H1 (cell line): ENCODE results near the gene ADGRF5. TPM values are rescaled to one million over a fixed set of nuclear protein-coding genes. Genes with fewer than 3 reads are reported as not detected.

Experiments
- CTCF ChIA-PET: fragments of 300-600 bp; sonication (Branson Sonifier 250); formaldehyde crosslinking; loops from one replicate; lab custom pipeline; 2021; ENCODE audit not compliant: partially characterized antibody; lab: Charles Lee
- POLR2A ChIA-PET: fragments of 300-600 bp; sonication (Branson Sonifier 250); formaldehyde crosslinking; loops from one replicate; lab custom pipeline; 2021; ENCODE audit warnings: inconsistent platforms; ENCODE audit not compliant: partially characterized antibody; lab: Charles Lee
- DNase-seq, 2 experiments: peaks; one replicate each; pipeline versions ENCODE4 v3.0.0 to v3.0.0-alpha.2; 2010 to 2022; ENCODE audit warnings: low spot score in 2 of 2, low read depth in 1 of 2, mixed read lengths in 1 of 2
- FAIRE-seq: peaks from 2 replicates; lab custom pipeline; 2011; peaks lifted over from hg19 to GRCh38; lab: Jason Lieb, UNC
- H2AFZ ChIP-seq: 2 replicates; pipeline ENCODE4 v1.8.1; 2012; ENCODE audit warnings: low read length, inconsistent platforms
- H2AK5ac ChIP-seq: 2 replicates; pipeline ENCODE4 v1.6.1; 2013; ENCODE audit warnings: low read depth, low read length
- H2BK120ac ChIP-seq: replicated peaks from 2 replicates; pipeline ENCODE3; 2013; ENCODE audit warnings: low read depth, low read length, inconsistent platforms
- H2BK12ac ChIP-seq: 2 replicates; pipeline ENCODE4 v1.6.1; 2013; ENCODE audit warnings: low read depth, low read length
- H2BK15ac ChIP-seq: 2 replicates; pipeline ENCODE4 v1.6.1; 2013; ENCODE audit warnings: low read length
- H2BK20ac ChIP-seq: 2 replicates; pipeline ENCODE4 v1.6.1; 2013; ENCODE audit warnings: low read length
- H2BK5ac ChIP-seq: 2 replicates; pipeline ENCODE4 v1.6.1; 2013; ENCODE audit warnings: low read depth, low read length
- H3K14ac ChIP-seq: 2 replicates; pipeline ENCODE4 v1.6.1; 2013; ENCODE audit warnings: inconsistent platforms; ENCODE audit not compliant: insufficient read length
- H3K18ac ChIP-seq: 2 replicates; pipeline ENCODE4 v1.6.1; 2013; ENCODE audit warnings: low read length; ENCODE audit errors: extremely low read depth
- H3K23ac ChIP-seq: 2 replicates; pipeline ENCODE4 v1.6.1; 2013; ENCODE audit warnings: inconsistent platforms; ENCODE audit not compliant: insufficient read length
- H3K23me2 ChIP-seq: 2 replicates; pipeline ENCODE4 v1.6.1; 2013; ENCODE audit warnings: low read depth, low read length
- H3K27ac ChIP-seq: 2 replicates; pipeline ENCODE4 v1.6.1; 2011; ENCODE audit warnings: low read depth, low read length, inconsistent platforms
- H3K27me3 ChIP-seq, 4 experiments: replicated peaks in 1 of 4; 1 replicate in 1 of 4; 2 replicates in 3 of 4; pipeline versions ENCODE4 v1.6.1 to v1.8.1; 2011 to 2013; ENCODE audit warnings: low read length in 3 of 4, mild to moderate bottlenecking in 3 of 4, inconsistent platforms in 2 of 4, mixed read lengths in 2 of 4, moderate library complexity in 1 of 4; ENCODE audit not compliant: control insufficient read depth in 3 of 4, insufficient read depth in 3 of 4; ENCODE audit errors: extremely low read depth in 1 of 4
- H3K36me3 ChIP-seq, 4 experiments: 2 replicates each; pipeline versions ENCODE4 v1.6.1 to v1.8.1; 2011 to 2013; ENCODE audit warnings: mild to moderate bottlenecking in 4 of 4, low read length in 3 of 4, moderate library complexity in 2 of 4, control low read depth in 1 of 4, inconsistent platforms in 1 of 4; ENCODE audit not compliant: insufficient read depth in 4 of 4, control insufficient read depth in 2 of 4
- H3K4ac ChIP-seq: replicated peaks from 2 replicates; pipeline ENCODE3; 2013; ENCODE audit warnings: low read length, low read depth, mixed read lengths, inconsistent platforms; ENCODE audit not compliant: insufficient read length
- H3K4me1 ChIP-seq, 4 experiments: replicated peaks in 1 of 4; 1 replicate in 1 of 4; 2 replicates in 3 of 4; pipeline versions ENCODE4 v1.6.1 to v1.8.1; 2011 to 2013; ENCODE audit warnings: low read length in 3 of 4, inconsistent platforms in 2 of 4, mixed read lengths in 1 of 4; ENCODE audit not compliant: insufficient read depth in 4 of 4, control insufficient read depth in 3 of 4
- H3K4me2 ChIP-seq, 2 experiments: 2 replicates each; pipeline versions ENCODE4 v1.6.1 to v1.8.1; 2011 to 2013; ENCODE audit warnings: low read depth in 2 of 2, low read length in 2 of 2, control low read depth in 1 of 2, inconsistent platforms in 1 of 2, mild to moderate bottlenecking in 1 of 2; ENCODE audit not compliant: insufficient read depth in 1 of 2
- H3K4me3 ChIP-seq, 4 experiments: fragments of 200-600, 300-600 bp in 1 of 4; sonication (generic), shearing (Covaris generic), sonication (Bioruptor Twin) in 1 of 4; 2 replicates each; pipeline versions ENCODE4 v1.5.1 to v1.8.1; 2011 to 2016; ENCODE audit warnings: low read length in 4 of 4, low read depth in 3 of 4, control low read depth in 2 of 4, inconsistent platforms in 2 of 4, mild to moderate bottlenecking in 2 of 4, mixed read lengths in 1 of 4, moderate library complexity in 1 of 4; ENCODE audit not compliant: insufficient read depth in 2 of 4; ENCODE audit errors: extremely low read depth in 1 of 4
- H3K56ac ChIP-seq: replicated peaks from 2 replicates; pipeline ENCODE3; 2013; ENCODE audit warnings: low read depth, mild to moderate bottlenecking, mixed read lengths, low read length, inconsistent platforms; ENCODE audit not compliant: insufficient read length
- H3K79me1 ChIP-seq: 2 replicates; pipeline ENCODE4 v1.6.1; 2013; ENCODE audit warnings: low read depth, low read length, control low read depth
- H3K79me2 ChIP-seq, 2 experiments: 2 replicates each; pipeline versions ENCODE4 v1.6.1 to v1.8.1; 2012 to 2013; ENCODE audit warnings: low read length in 2 of 2, mild to moderate bottlenecking in 2 of 2, inconsistent platforms in 1 of 2; ENCODE audit not compliant: insufficient read depth in 2 of 2, control insufficient read depth in 1 of 2
- H3K9ac ChIP-seq, 4 experiments: replicated peaks in 1 of 4; 1 replicate in 1 of 4; 2 replicates in 3 of 4; pipeline versions ENCODE4 v1.6.1 to v1.8.1; 2011 to 2013; ENCODE audit warnings: low read depth in 3 of 4, low read length in 3 of 4, control low read depth in 2 of 4, mild to moderate bottlenecking in 2 of 4, moderate library complexity in 2 of 4, inconsistent platforms in 1 of 4; ENCODE audit errors: extremely low read depth in 1 of 4
- H3K9me3 ChIP-seq, 2 experiments: 2 replicates each; pipeline versions ENCODE4 v1.6.1 to v1.8.1; 2012 to 2013; ENCODE audit warnings: mild to moderate bottlenecking in 2 of 2, moderate library complexity in 2 of 2, control low read depth in 1 of 2, inconsistent platforms in 1 of 2, low read depth in 1 of 2, low read length in 1 of 2, mixed read lengths in 1 of 2; ENCODE audit not compliant: insufficient read depth in 2 of 2
- H4K20me1 ChIP-seq, 2 experiments: replicated peaks in 1 of 2; 2 replicates each; pipeline versions ENCODE3 to v1.8.1; 2011 to 2013; ENCODE audit warnings: inconsistent platforms in 2 of 2, low read length in 2 of 2, mild to moderate bottlenecking in 1 of 2; ENCODE audit not compliant: insufficient read depth in 2 of 2, control insufficient read depth in 1 of 2
- H4K5ac ChIP-seq: 2 replicates; pipeline ENCODE4 v1.6.1; 2013; ENCODE audit warnings: low read length, low read depth, mixed read lengths, inconsistent platforms; ENCODE audit not compliant: insufficient read length
- H4K8ac ChIP-seq: 2 replicates; pipeline ENCODE4 v1.8.0; 2013; ENCODE audit warnings: mild to moderate bottlenecking, moderate library complexity, low read length, inconsistent platforms; ENCODE audit not compliant: insufficient read depth; ENCODE audit errors: extremely low read depth
- H4K91ac ChIP-seq: replicated peaks from 2 replicates; pipeline ENCODE3; 2013; ENCODE audit warnings: low read length, mixed read lengths, inconsistent platforms; ENCODE audit not compliant: insufficient read length
- BCL11A ChIP-seq, 2 experiments: IDR thresholded peaks; one replicate each; pipeline ENCODE4 v1.6.1; 2011; ENCODE audit warnings: low read depth in 2 of 2, low read length in 2 of 2, mild to moderate bottlenecking in 2 of 2
- BRCA1 ChIP-seq: IDR thresholded peaks from 2 replicates; pipeline ENCODE4 v1.6.1; 2012; ENCODE audit warnings: low read depth, low read length, improper control_type of control experiment
- EGR1 ChIP-seq: IDR thresholded peaks from 2 replicates; pipeline ENCODE4 v1.6.1; 2011; ENCODE audit warnings: low read depth, low read length, borderline replicate concordance
- EP300 ChIP-seq, 2 experiments: IDR thresholded peaks; 1 replicate in 1 of 2; 2 replicates in 1 of 2; pipeline ENCODE4 v1.6.1; 2011 to 2012; ENCODE audit warnings: low read depth in 2 of 2, low read length in 2 of 2, mild to moderate bottlenecking in 2 of 2, borderline replicate concordance in 1 of 2, inconsistent platforms in 1 of 2, moderate library complexity in 1 of 2
- EZH2 ChIP-seq: fragments of 200-600 bp; sonication (generic); IDR thresholded peaks from 2 replicates; pipeline ENCODE4 v1.7.1; 2012; ENCODE audit warnings: low read depth, mild to moderate bottlenecking, moderate library complexity, low read length, inconsistent platforms; ENCODE audit not compliant: severe bottlenecking
- HDAC6 ChIP-seq: IDR thresholded peaks from one replicate; pipeline ENCODE4 v1.7.1; 2012; ENCODE audit warnings: low read depth, mild to moderate bottlenecking, inconsistent platforms, low read length, moderate library complexity
- KDM1A ChIP-seq: fragments of 200-600, 300-600 bp; sonication (generic); IDR thresholded peaks from 2 replicates; pipeline ENCODE4 v1.7.1; 2016; ENCODE audit warnings: mild to moderate bottlenecking, low read length, borderline replicate concordance
- NRF1 ChIP-seq: IDR thresholded peaks from 2 replicates; pipeline ENCODE4 v1.6.1; 2011; ENCODE audit warnings: mild to moderate bottlenecking, low read depth, low read length, improper control_type of control experiment
- POLR2AphosphoS5 ChIP-seq: IDR thresholded peaks from 2 replicates; pipeline ENCODE4 v1.6.1; 2011; ENCODE audit warnings: low read depth, low read length
- RNF2 ChIP-seq: fragments of 200-900, 300-1000 bp; sonication (generic); IDR thresholded peaks from 2 replicates; pipeline ENCODE4 v1.7.1; 2016; ENCODE audit warnings: borderline replicate concordance, low read depth, mild to moderate bottlenecking, antibody characterized with exemption, low read length; ENCODE audit not compliant: poor library complexity, severe bottlenecking; ENCODE audit errors: missing control alignments
- RXRA ChIP-seq: IDR thresholded peaks from 2 replicates; pipeline ENCODE4 v1.6.1; 2011; ENCODE audit warnings: low read depth, mild to moderate bottlenecking, low read length, moderate library complexity; ENCODE audit not compliant: insufficient read depth
- TAF7 ChIP-seq: optimal IDR thresholded peaks from 2 replicates; pipeline ENCODE3; 2011; ENCODE audit warnings: low read depth, mild to moderate bottlenecking, inconsistent platforms, low read length, moderate library complexity, borderline replicate concordance
- YY1 ChIP-seq: IDR thresholded peaks from 2 replicates; pipeline ENCODE4 v1.6.1; 2011; ENCODE audit warnings: low read depth, mild to moderate bottlenecking, low read length
- ZNF274 ChIP-seq: IDR thresholded peaks from 2 replicates; pipeline ENCODE4 v1.7.0; 2012; ENCODE audit warnings: low read length, borderline replicate concordance; ENCODE audit errors: extremely low read depth
- WGBS, 2 experiments: shearing (Covaris generic) in 1 of 2; methylation state at CpG; one replicate each; pipeline versions ENCODE4 v1.1.6 to v1.1.7; 2013 to 2015; ENCODE audit warnings: low lambda C conversion rate in 2 of 2, mixed read lengths in 2 of 2, inconsistent platforms in 1 of 2, low coverage in 1 of 2, missing lambda C conversion rate in 1 of 2; ENCODE audit not compliant: insufficient replicate concordance in 2 of 2, insufficient coverage in 1 of 2, insufficient read length in 1 of 2; ENCODE audit errors: extremely low coverage in 1 of 2, missing lambda C conversion rate in 1 of 2; 5-methylcytosine and 5-hydroxymethylcytosine counted together
- polyA plus RNA-seq, 7 experiments: library from polyadenylated mRNA; depleted of rRNA in 3 of 7; stranded (reverse) in 5 of 7; unstranded in 2 of 7; fragments of >200 nt in 5 of 7; fragments of 200-250 nt in 2 of 7; gene quantifications; 1 replicate in 5 of 7; 2 replicates in 1 of 7; 4 replicates in 1 of 7; pipeline versions ENCODE4 v1.2.1 to v1.2.3, GENCODE V29; 2011 to 2013; ENCODE audit warnings: missing spikeins in 2 of 7, mixed read lengths in 2 of 7
- total RNA-seq: library from RNA; stranded (reverse); fragmentation: NEBNext Ultra II Directional; extraction: Animal tissue kit (Norgen Biotek cat#: 25700); gene quantifications from 2 replicates; pipeline ENCODE4 v1.2.1, GENCODE V29; 2021

The ADGRF5 gene
- total and polyA plus RNA-seq, 2 of the 8 experiments (the other 6 are each of a cell fraction or from before 2014, with no cell fraction given), result 0.06 TPM; not detected in 1

GRCh38 chr6:46947497-46947896 lies 25.8 kb upstream of the ADGRF5 start:
- no peak for FAIRE-seq
- Histone ChIP-seq H3K9ac (no peak overlapping the region), H2BK15ac (no peak overlapping the region), H2BK20ac (no peak overlapping the region), H3K4me1 (no peaks in the 10 kb centered on the region), H3K23me2 (no peaks in the 10 kb centered on the region; the same call in 1 of the 2 replicates), H2BK5ac (no peak overlapping the region), H3K4me2 (no peak overlapping the region), H2AK5ac (0 out of 2 replicates have a peak overlapping the region, but pooled peaks have one; percentile 19), H3K4ac (no peak overlapping the region), H3K23ac (no peak overlapping the region), H3K79me2 (no peaks in the 10 kb centered on the region), H4K8ac (no peak overlapping the region), H3K27me3 (no peaks in the 10 kb centered on the region), H3K79me1 (no peaks in the 10 kb centered on the region), H2BK12ac (no peak overlapping the region), H2AFZ (no peak overlapping the region), H4K20me1 (no peaks in the 10 kb centered on the region), H3K9me3 (no peaks in the 10 kb centered on the region), H4K5ac (no peak overlapping the region), H3K18ac (no peak overlapping the region), H4K91ac (peak overlapping the region; percentile 32), H3K56ac (no peak overlapping the region), H2BK120ac (no peak overlapping the region), H3K14ac (no peak overlapping the region), H3K4me3 (no peak overlapping the region), H3K27ac (no peak overlapping the region), H3K36me3 (no peaks in the 10 kb centered on the region)
- CTCF ChIA-PET, result interaction anchor here (0.7 to 0.9 kb wide), 2 partner anchors 34 to 290 kb away, joined by 3 read pairs; no protein-coding TSS in a partner anchor
- no peak for DNase-seq
- POLR2A ChIA-PET, result no interaction called here
- 78% methylated on average over 5 of the region's 5 CpGs; no CpG with 5 or more reads in 1 of the 2 experiments for WGBS, 2 experiments
- TF ChIP-seq EGR1 (no peak), NRF1 (no peak), POLR2AphosphoS5 (no peak), TAF7 (no peak), EZH2 (no peak), BCL11A (IDR thresholded peaks at IDR 0.05; ENCODE audit: low read depth in 2 of 2, low read length in 2 of 2) (no peak), RNF2 (no peak), YY1 (no peak), BRCA1 (no peak), HDAC6 (no peak), EP300 (IDR thresholded peaks at IDR 0.05; ENCODE audit: borderline replicate concordance in 1 of 2, low read depth in 2 of 2, low read length in 2 of 2) (no peak), ZNF274 (no peak), KDM1A (no peak), RXRA (no peak)
